Esophagus squamous epithelium (tissue), 4 donors: ENCODE measurements around the gene INVS.

Source experiments
- CTCF ChIP-seq, 6 experiments: fragments of 450-650 bp in 4 of 6; fragments of 200-600 bp in 2 of 6; sonication (generic) in 2 of 6; IDR thresholded peaks; one replicate each; pipeline ENCODE4 v1.5.1; 2016 to 2019; ENCODE audit warnings: antibody characterized with exemption in 6 of 6, mild to moderate bottlenecking in 4 of 6, moderate library complexity in 4 of 6
- POLR2A ChIP-seq, 4 donors: fragments of 450-650 bp; IDR thresholded peaks; one replicate each; pipeline ENCODE4 v1.6.1; 2017; ENCODE audit warnings: antibody characterized with exemption in 4 of 4, mild to moderate bottlenecking in 4 of 4, moderate library complexity in 3 of 4

DNA sequence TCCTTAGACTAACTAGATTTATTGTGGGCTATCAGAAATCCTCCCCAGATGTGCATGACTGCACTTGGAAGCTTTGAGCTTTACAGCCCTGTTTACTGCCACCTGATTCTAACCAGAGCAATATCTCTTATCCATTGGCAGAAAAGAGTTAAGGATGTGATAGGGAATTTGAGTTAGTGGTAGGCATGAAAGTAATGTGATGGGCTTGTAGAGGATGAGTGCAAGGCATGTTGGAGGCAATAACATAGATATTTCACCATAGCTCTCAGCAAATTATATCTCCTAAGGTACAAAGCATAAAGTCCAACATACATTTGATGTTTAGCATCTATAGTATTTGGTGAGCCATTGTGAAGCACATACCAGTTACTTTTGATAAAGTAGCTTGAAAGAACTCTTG is 103.8 kb downstream of the INVS start:
- TF ChIP-seq CTCF (IDR thresholded peaks at IDR 0.05): no peak
- no peak for TF ChIP-seq POLR2A (IDR thresholded peaks at IDR 0.05)
